Sigmoid colon (tissue), 4 donors: Measurements from ENCODE around the gene CHADL.

Experiments
- CTCF ChIP-seq, 4 experiments: fragments of 450-650 bp in 3 of 4; fragments of 200-600 bp in 1 of 4; IDR thresholded peaks; one replicate each; pipeline ENCODE4 v1.5.1; 2016 to 2019; ENCODE audit warnings: antibody characterized with exemption in 4 of 4, mild to moderate bottlenecking in 3 of 4, moderate library complexity in 2 of 4
- POLR2A ChIP-seq, 2 donors: fragments of 450-650 bp; IDR thresholded peaks; one replicate each; pipeline ENCODE4 v1.6.1; 2016; ENCODE audit warnings: antibody characterized with exemption in 2 of 2, mild to moderate bottlenecking in 2 of 2, moderate library complexity in 2 of 2
- POLR2AphosphoS5 ChIP-seq, 4 donors: sonication (generic); formaldehyde crosslinking; IDR thresholded peaks; one replicate each; pipeline ENCODE4 v1.6.1; 2017; ENCODE audit warnings: antibody characterized with exemption in 4 of 4

DNA sequence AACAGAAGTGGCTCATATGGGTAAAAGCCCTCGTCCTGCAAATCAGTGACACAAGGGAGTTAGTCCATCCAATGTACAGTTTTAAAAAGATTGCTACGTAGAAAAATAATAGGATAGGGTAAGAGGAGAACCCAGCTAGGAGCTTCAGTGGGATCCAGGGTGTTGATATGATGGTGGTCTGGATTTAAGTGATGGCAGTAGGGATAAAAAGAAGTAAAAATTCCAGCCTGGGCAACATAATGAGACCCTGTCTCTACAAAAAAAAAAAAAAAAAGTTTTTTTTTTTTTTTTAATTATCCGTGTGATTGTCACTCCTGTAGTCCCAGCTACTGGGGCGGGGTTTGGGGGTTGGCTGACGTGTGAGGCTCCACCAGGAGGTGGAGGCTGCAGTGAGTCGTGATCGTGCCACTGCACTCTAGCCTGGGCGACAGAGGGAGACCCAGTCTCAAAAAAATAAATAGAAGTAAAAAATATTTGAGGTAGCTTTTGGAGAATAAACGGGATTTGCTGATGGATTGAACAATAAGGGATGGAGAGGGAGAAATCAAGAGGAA is 42.6 kb downstream of the CHADL start:
- TF ChIP-seq CTCF (IDR thresholded peaks at IDR 0.05), result no peak
- no peak for TF ChIP-seq POLR2A (IDR thresholded peaks at IDR 0.05)
- TF ChIP-seq POLR2AphosphoS5 (IDR thresholded peaks at IDR 0.05), result no peak
